Globus pallidus (tissue), 1 donor: ENCODE data around the gene MRGPRE.

ENCODE experiments used
- DNase-seq: peaks from one replicate; pipeline ENCODE4 v3.0.0-alpha.2; 2015; ENCODE audit warnings: low spot score

The MRGPRE gene

GRCh38 chr11:3196161-3197043 lies 35.8 kb downstream of the MRGPRE start:
- DNase-seq = no peak

- DNase-seq = no peak
Measured at GRCh38 chr11:3195251-3196160, 36.7 kb downstream of the MRGPRE start.

- no peak for DNase-seq
Measured at GRCh38 chr11:3194016-3194816, 38.0 kb downstream of the MRGPRE start.

GRCh38 chr11:3193373-3194015 lies 38.7 kb downstream of the MRGPRE start:
- DNase-seq = no peak

GRCh38 chr11:3192511-3193372 lies 39.5 kb downstream of the MRGPRE start:
- no peak for DNase-seq

GRCh38 chr11:3191586-3192324 lies 40.5 kb downstream of the MRGPRE start:
- DNase-seq = no peak

GRCh38 chr11:3190600-3190999 lies 41.6 kb downstream of the MRGPRE start:
- DNase-seq = no peak

- no peak for DNase-seq
Measured at GRCh38 chr11:3189886-3190583, 42.2 kb downstream of the MRGPRE start.

- DNase-seq = no peak
Measured at GRCh38 chr11:3189196-3189843, 42.9 kb downstream of the MRGPRE start.

- DNase-seq = no peak
Measured at GRCh38 chr11:3188496-3189195, 43.6 kb downstream of the MRGPRE start.

- DNase-seq = no peak
Measured at GRCh38 chr11:3186166-3186953, 45.9 kb downstream of the MRGPRE start.

- DNase-seq = no peak
Measured at GRCh38 chr11:3184732-3185347, 47.4 kb downstream of the MRGPRE start.

GRCh38 chr11:3183523-3183922 lies 48.7 kb downstream of the MRGPRE start:
- DNase-seq = no peak

- no peak for DNase-seq
Measured at GRCh38 chr11:3182462-3182852, 49.8 kb downstream of the MRGPRE start.

- DNase-seq = no peak
Measured at GRCh38 chr11:3181725-3182461, 50.3 kb downstream of the MRGPRE start.

GRCh38 chr11:3180869-3181268 lies 51.3 kb downstream of the MRGPRE start:
- DNase-seq = no peak
